ENCODE measurements around the gene PGS1. TPM values are rescaled to one million over a fixed set of nuclear protein-coding genes. Genes with fewer than 3 reads are reported as not detected.
"Not testable (repeated sequence)": the region's sequence is repeated elsewhere in the genome, so short reads cannot be mapped to it uniquely, and the experiment has no call there.

PGS1 gene
- 85.5 TPM for total RNA-seq (ENCODE audit: unreplicated experiment)
- long read RNA-seq, transcript PGS1-201 (10 exons, 2,201 nt): major isoform, 14 of 51 reads
- long read RNA-seq, partial matches to known transcripts: 3 of 51 reads
- long read RNA-seq, other reads (novel, unspliced or antisense): 33 of 51 reads

- Mint-ChIP-seq H3K4me3 (ENCODE audit: unreplicated experiment) (peak within 1 kb of the TSS; percentile 99), H3K9me3 (ENCODE audit: unreplicated experiment) (no peaks in the 10 kb centered on the region), H3K36me3 (ENCODE audit: low read depth, unreplicated experiment) (peaks cover 19% of the 10 kb centered on the region), H3K4me1 (ENCODE audit: unreplicated experiment) (peaks cover 69% of the 10 kb centered on the region), H3K27ac (ENCODE audit: unreplicated experiment) (peak within 1 kb of the TSS; percentile 100), H3K27me3 (ENCODE audit: unreplicated experiment) (peaks cover 3% of the 10 kb centered on the region)
- TF ChIP-seq, protein P1, sequence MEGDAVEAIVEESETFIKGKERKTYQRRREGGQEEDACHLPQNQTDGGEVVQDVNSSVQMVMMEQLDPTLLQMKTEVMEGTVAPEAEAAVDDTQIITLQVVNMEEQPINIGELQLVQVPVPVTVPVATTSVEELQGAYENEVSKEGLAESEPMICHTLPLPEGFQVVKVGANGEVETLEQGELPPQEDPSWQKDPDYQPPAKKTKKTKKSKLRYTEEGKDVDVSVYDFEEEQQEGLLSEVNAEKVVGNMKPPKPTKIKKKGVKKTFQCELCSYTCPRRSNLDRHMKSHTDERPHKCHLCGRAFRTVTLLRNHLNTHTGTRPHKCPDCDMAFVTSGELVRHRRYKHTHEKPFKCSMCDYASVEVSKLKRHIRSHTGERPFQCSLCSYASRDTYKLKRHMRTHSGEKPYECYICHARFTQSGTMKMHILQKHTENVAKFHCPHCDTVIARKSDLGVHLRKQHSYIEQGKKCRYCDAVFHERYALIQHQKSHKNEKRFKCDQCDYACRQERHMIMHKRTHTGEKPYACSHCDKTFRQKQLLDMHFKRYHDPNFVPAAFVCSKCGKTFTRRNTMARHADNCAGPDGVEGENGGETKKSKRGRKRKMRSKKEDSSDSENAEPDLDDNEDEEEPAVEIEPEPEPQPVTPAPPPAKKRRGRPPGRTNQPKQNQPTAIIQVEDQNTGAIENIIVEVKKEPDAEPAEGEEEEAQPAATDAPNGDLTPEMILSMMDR (IDR thresholded peaks at IDR 0.05; ENCODE audit: unreplicated experiment): no peak
- DNase-seq (ENCODE audit: low spot score): peak; percentile 83
Measured at GRCh38 chr17:78378225-78379130, at the start of gene PGS1. Gene PGS1, plus strand, starts transcription at chr17:78378649. Its CDS starts 17 bp downstream, at chr17:78378666.

DNA sequence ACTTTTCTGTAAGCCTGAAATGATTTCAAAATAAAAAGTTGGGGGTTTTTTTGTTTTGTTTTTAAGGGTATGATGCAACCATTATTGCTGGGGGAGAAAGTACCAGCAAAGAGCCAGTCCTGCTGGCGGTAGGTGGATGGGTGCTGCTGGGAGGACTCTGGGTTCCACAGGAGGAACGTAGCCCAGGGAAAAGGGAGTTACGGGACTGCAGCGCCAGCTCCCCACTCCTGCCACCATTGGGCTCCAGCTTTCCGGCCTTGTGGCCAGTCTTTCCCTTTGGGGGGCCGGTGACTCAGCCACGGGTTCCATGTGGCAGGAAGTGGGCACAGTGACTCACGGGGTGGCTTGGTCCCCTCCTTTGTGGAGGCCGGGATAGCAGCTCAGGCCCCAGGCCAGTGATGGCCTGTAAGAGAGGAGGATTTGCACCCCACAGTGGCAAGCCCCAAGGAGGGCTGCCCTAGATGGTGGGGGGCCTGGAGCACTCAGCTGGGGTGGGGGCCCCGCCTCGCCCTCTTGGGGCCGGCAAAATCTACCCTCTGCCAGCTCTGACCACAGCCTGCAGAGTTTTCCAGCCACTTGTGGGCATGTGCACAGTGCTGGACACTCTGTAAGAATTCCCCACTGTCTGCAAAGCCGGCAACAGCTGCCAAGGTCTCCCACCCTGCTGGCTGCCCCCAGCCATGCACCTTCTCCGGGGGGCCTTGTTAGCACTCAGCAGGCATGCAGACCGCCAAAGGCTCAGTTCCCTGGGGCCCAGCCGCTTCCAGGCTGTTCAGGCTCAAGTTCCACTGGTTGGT lies 49.0 kb upstream of the PGS1 start:
- no peak overlapping the region for H3K27ac Mint-ChIP-seq (ENCODE audit: unreplicated experiment)
- TF ChIP-seq, protein P1 (IDR thresholded peaks at IDR 0.05; ENCODE audit: unreplicated experiment): no peak
- H3K4me3 Mint-ChIP-seq (ENCODE audit: unreplicated experiment): no peak overlapping the region
- DNase-seq (ENCODE audit: low spot score): no peak
- H3K36me3 Mint-ChIP-seq (ENCODE audit: low read depth, unreplicated experiment): peaks cover 4% of the 10 kb centered on the region
- no peaks in the 10 kb centered on the region for H3K9me3 Mint-ChIP-seq (ENCODE audit: unreplicated experiment)
- peaks cover 25% of the 10 kb centered on the region for H3K4me1 Mint-ChIP-seq (ENCODE audit: unreplicated experiment)
- peaks cover 9% of the 10 kb centered on the region for H3K27me3 Mint-ChIP-seq (ENCODE audit: unreplicated experiment)

GRCh38 chr17:78330570-78331224 lies 47.8 kb upstream of the PGS1 start:
- Mint-ChIP-seq H3K4me1 (ENCODE audit: unreplicated experiment) (peaks cover 12% of the 10 kb centered on the region), H3K27ac (ENCODE audit: unreplicated experiment) (peak overlapping the region; percentile 74), H3K9me3 (ENCODE audit: unreplicated experiment) (no peaks in the 10 kb centered on the region), H3K4me3 (ENCODE audit: unreplicated experiment) (no peak overlapping the region), H3K27me3 (ENCODE audit: unreplicated experiment) (peaks cover 7% of the 10 kb centered on the region), H3K36me3 (ENCODE audit: low read depth, unreplicated experiment) (peaks cover 4% of the 10 kb centered on the region)
- TF ChIP-seq, protein P1 (IDR thresholded peaks at IDR 0.05; ENCODE audit: unreplicated experiment): no peak
- DNase-seq (ENCODE audit: low spot score): no peak

DNA sequence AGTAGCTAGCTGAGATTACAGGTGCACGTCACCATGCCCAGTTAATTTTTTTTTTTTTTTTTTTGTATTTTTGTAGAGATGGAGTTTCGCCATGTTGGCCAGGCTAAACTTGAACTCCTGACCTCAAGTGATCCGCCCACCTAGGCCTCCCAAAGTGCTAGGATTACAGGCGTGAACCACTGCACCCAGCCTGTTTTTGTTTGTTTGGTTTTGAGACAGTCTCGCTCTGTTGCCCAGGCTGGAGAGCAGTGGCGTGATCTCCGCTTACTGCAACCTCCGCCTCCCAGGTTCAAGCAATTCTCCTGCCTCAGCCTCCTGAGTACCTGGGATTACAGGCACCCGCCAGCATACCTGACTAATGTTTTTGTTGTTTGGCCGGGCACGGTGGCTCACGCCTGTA lies 47.1 kb upstream of the PGS1 start:
- H3K36me3 Mint-ChIP-seq (ENCODE audit: low read depth, unreplicated experiment); H3K27me3 Mint-ChIP-seq (ENCODE audit: unreplicated experiment); H3K4me1 Mint-ChIP-seq (ENCODE audit: unreplicated experiment); DNase-seq (ENCODE audit: low spot score); H3K27ac Mint-ChIP-seq (ENCODE audit: unreplicated experiment); H3K4me3 Mint-ChIP-seq (ENCODE audit: unreplicated experiment); H3K9me3 Mint-ChIP-seq (ENCODE audit: unreplicated experiment): not testable (repeated sequence)

DNA sequence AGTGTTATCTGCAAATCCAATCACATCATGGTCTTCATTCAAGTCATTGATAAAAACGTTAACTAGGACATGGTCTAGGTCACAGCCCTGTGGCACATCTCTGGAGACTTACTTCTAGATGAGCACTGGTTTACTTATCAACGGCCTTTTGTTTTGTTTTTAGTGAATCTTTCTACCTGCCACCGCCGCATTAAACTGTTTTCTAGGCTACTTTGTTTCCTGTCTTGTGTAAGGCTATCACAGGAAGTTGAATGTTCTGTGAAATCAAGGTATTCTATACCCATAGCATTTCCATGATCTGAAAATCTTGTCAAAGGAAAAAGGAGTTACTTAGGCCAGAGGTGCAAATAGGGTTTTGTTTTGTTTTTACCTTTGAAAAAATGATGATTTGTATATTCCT lies 45.5 kb upstream of the PGS1 start:
- peaks cover 4% of the 10 kb centered on the region for H3K36me3 Mint-ChIP-seq (ENCODE audit: low read depth, unreplicated experiment)
- H3K4me1 Mint-ChIP-seq (ENCODE audit: unreplicated experiment): peaks cover 10% of the 10 kb centered on the region
- H3K27me3 Mint-ChIP-seq (ENCODE audit: unreplicated experiment): peaks cover 4% of the 10 kb centered on the region
- DNase-seq (ENCODE audit: low spot score): no peak
- TF ChIP-seq, protein P1 (IDR thresholded peaks at IDR 0.05; ENCODE audit: unreplicated experiment): no peak
- H3K4me3 Mint-ChIP-seq (ENCODE audit: unreplicated experiment): no peak overlapping the region
- no peaks in the 10 kb centered on the region for H3K9me3 Mint-ChIP-seq (ENCODE audit: unreplicated experiment)
- no peak overlapping the region for H3K27ac Mint-ChIP-seq (ENCODE audit: unreplicated experiment)

All from endothelial cell (in vitro differentiated cells).